Hepatocyte (in vitro differentiated cells): Measurements from ENCODE around the gene ARL2. TPM values are rescaled to one million over a fixed set of nuclear protein-coding genes. Genes with fewer than 3 reads are reported as not detected.

ENCODE experiments used
- DNase-seq: peaks from one replicate; pipeline ENCODE4 v3.0.0-alpha.2; 2016; ENCODE audit warnings: low spot score
- H2AFZ ChIP-seq: fragments of 200-600 bp; sonication (generic); 2 replicates; pipeline ENCODE4 v1.6.0; 2016; ENCODE audit warnings: antibody characterized with exemption, mild to moderate bottlenecking
- H3K27ac ChIP-seq: fragments of 200-600 bp; sonication (generic); 2 replicates; pipeline ENCODE4 v1.5.1; 2016; ENCODE audit warnings: mild to moderate bottlenecking
- H3K27me3 ChIP-seq: fragments of 200-600 bp; sonication (generic); 2 replicates; pipeline ENCODE4 v1.6.1; 2016
- H3K36me3 ChIP-seq: fragments of 200-600 bp; sonication (generic); replicated peaks from 2 replicates; pipeline ENCODE4 v1.5.1; 2016; ENCODE audit warnings: low read depth; ENCODE audit not compliant: insufficient read depth
- H3K4me1 ChIP-seq: fragments of 200-600 bp; sonication (generic); 2 replicates; pipeline ENCODE4 v1.5.1; 2016; ENCODE audit warnings: mild to moderate bottlenecking, moderate library complexity; ENCODE audit not compliant: insufficient read depth
- H3K4me2 ChIP-seq: fragments of 200-600 bp; sonication (generic); 2 replicates; pipeline ENCODE4 v1.6.0; 2016
- H3K4me3 ChIP-seq: fragments of 200-600 bp; sonication (generic); 2 replicates; pipeline ENCODE4 v1.5.1; 2016; ENCODE audit warnings: mild to moderate bottlenecking
- H3K79me2 ChIP-seq: fragments of 200-600 bp; sonication (generic); 2 replicates; pipeline ENCODE4 v1.6.0; 2017; ENCODE audit warnings: mild to moderate bottlenecking
- H3K9me2 ChIP-seq: fragments of 200-600 bp; sonication (generic); replicated peaks from 2 replicates; pipeline ENCODE4 v1.6.0; 2017; ENCODE audit warnings: mild to moderate bottlenecking; ENCODE audit not compliant: insufficient read depth
- H3K9me3 ChIP-seq: fragments of 200-600 bp; sonication (generic); 2 replicates; pipeline ENCODE4 v1.5.1; 2016; ENCODE audit warnings: low read depth, mild to moderate bottlenecking
- H4K20me1 ChIP-seq: fragments of 200-600 bp; sonication (generic); 2 replicates; pipeline ENCODE4 v1.6.0; 2016; ENCODE audit warnings: mild to moderate bottlenecking; ENCODE audit not compliant: insufficient read depth, poor library complexity, severe bottlenecking
- CTCF ChIP-seq: fragments of 200-600 bp; sonication (generic); IDR thresholded peaks from 2 replicates; pipeline ENCODE4 v1.5.1; 2016; ENCODE audit warnings: antibody characterized with exemption, mild to moderate bottlenecking; ENCODE audit not compliant: poor library complexity
- EZH2 ChIP-seq: fragments of 200-600 bp; sonication (generic); IDR thresholded peaks from 2 replicates; pipeline ENCODE4 v1.6.1; 2016; ENCODE audit warnings: antibody characterized with exemption, mild to moderate bottlenecking, borderline replicate concordance
- EZH2phosphoT487 ChIP-seq: fragments of 200-600 bp; sonication (generic); IDR thresholded peaks from one replicate; pipeline ENCODE4 v1.6.1; 2018; ENCODE audit warnings: antibody characterized with exemption, mild to moderate bottlenecking, low read depth, moderate library complexity; ENCODE audit not compliant: unreplicated experiment, severe bottlenecking
- WGBS: methylation state at CpG from one replicate; pipeline ENCODE4 v1.1.6; 2016; ENCODE audit warnings: low lambda C conversion rate; ENCODE audit errors: missing lambda C conversion rate; 5-methylcytosine and 5-hydroxymethylcytosine counted together
- polyA plus RNA-seq: library from polyadenylated mRNA; unstranded; fragments of >200 nt; fragmentation: Nextera tagmentation; extraction: Ambion mirVana; gene quantifications from 2 replicates; pipeline ENCODE4 v1.2.1, GENCODE V29; 2016
- total RNA-seq: library from RNA; depleted of rRNA; stranded (reverse); fragments of >200 nt; gene quantifications from 2 replicates; pipeline ENCODE4 v1.2.3, GENCODE V29; 2014

Gene ARL2
- total and polyA plus RNA-seq, 2 experiments from 2014 or later: 69.1 to 126 TPM

GRCh38 chr11:64990222-64990923 is 23.6 kb upstream of the ARL2 start:
- no peaks in the 10 kb centered on the region for H3K9me3 ChIP-seq
- TF ChIP-seq EZH2: no peak
- TF ChIP-seq EZH2phosphoT487: no peak
- no peak for TF ChIP-seq CTCF

GRCh38 chr11:64994318-64994717 is 19.6 kb upstream of the ARL2 start:
- H3K4me1 ChIP-seq: peaks cover 21% of the 10 kb centered on the region

More at GRCh38 chr11:64990222-64990923, 23.6 kb upstream of the ARL2 start:
- Histone ChIP-seq H3K27ac (no peak overlapping the region), H4K20me1 (no peaks in the 10 kb centered on the region), H3K9me2 (no peaks in the 10 kb centered on the region), H3K4me3 (no peak overlapping the region), H3K4me2 (no peak overlapping the region), H3K4me1 (no peaks in the 10 kb centered on the region), H2AFZ (no peak overlapping the region), H3K27me3 (no peaks in the 10 kb centered on the region), H3K36me3 (no peaks in the 10 kb centered on the region), H3K79me2 (no peaks in the 10 kb centered on the region)
- DNase-seq: no peak
- 65% methylated on average over 15 of the region's 15 CpGs for WGBS

GRCh38 chr11:64996327-64996709 is 17.6 kb upstream of the ARL2 start:
- no peaks in the 10 kb centered on the region for H4K20me1 ChIP-seq
- H2AFZ ChIP-seq: no peak overlapping the region
- H3K4me3 ChIP-seq: no peak overlapping the region
- peak overlapping the region; percentile 69 for H3K4me2 ChIP-seq
- TF ChIP-seq EZH2phosphoT487: no peak
- no peak for TF ChIP-seq EZH2
- TF ChIP-seq CTCF: no peak
- no peak for DNase-seq
- peaks cover 26% of the 10 kb centered on the region for H3K4me1 ChIP-seq
- 68% methylated on average over 11 of the region's 11 CpGs for WGBS
- H3K27ac ChIP-seq: peak overlapping the region; percentile 50
- no peaks in the 10 kb centered on the region for H3K27me3 ChIP-seq
- H3K36me3 ChIP-seq: no peaks in the 10 kb centered on the region
- H3K9me2 ChIP-seq: no peaks in the 10 kb centered on the region
- H3K9me3 ChIP-seq: no peaks in the 10 kb centered on the region
- H3K79me2 ChIP-seq: no peaks in the 10 kb centered on the region

More at GRCh38 chr11:64994318-64994717, 19.6 kb upstream of the ARL2 start:
- H3K36me3 ChIP-seq: no peaks in the 10 kb centered on the region
- WGBS: 95% methylated on average over 7 of the region's 7 CpGs
- no peak for TF ChIP-seq CTCF
- TF ChIP-seq EZH2: no peak
- TF ChIP-seq EZH2phosphoT487: no peak
- H3K9me3 ChIP-seq: no peaks in the 10 kb centered on the region
- H3K4me2 ChIP-seq: no peak overlapping the region
- H4K20me1 ChIP-seq: no peaks in the 10 kb centered on the region
- no peaks in the 10 kb centered on the region for H3K9me2 ChIP-seq
- no peak for DNase-seq
- H3K4me3 ChIP-seq: no peak overlapping the region
- no peaks in the 10 kb centered on the region for H3K79me2 ChIP-seq
- no peak overlapping the region for H2AFZ ChIP-seq
- no peak overlapping the region for H3K27ac ChIP-seq
- no peaks in the 10 kb centered on the region for H3K27me3 ChIP-seq
